ENCODE results near the gene NMRK2. TPM values are rescaled to one million over a fixed set of nuclear protein-coding genes. Genes with fewer than 3 reads are reported as not detected.

The NMRK2 gene
- total RNA-seq, 1 experiment from 2014 or later = 60.0 TPM

GRCh38 chr19:3979674-3980352, 46.9 kb downstream of the NMRK2 start:
- Histone ChIP-seq H2BK12ac (ENCODE audit: insufficient read length, low read depth, low read length) (no peak overlapping the region), H2BK15ac (ENCODE audit: low read depth, low read length) (no peak overlapping the region), H3K23me2 (ENCODE audit: insufficient read length, low read depth, low read length, poor library complexity, severe bottlenecking) (peaks cover 8% of the 10 kb centered on the region), H3K4ac (ENCODE audit: low read depth, low read length) (no peak overlapping the region), H3K4me1 (ENCODE audit: insufficient read depth, low read length) (no peaks in the 10 kb centered on the region), H4K8ac (replicated peaks; ENCODE audit: insufficient read length, low read depth, low read length) (no peak overlapping the region), H3K27me3 (ENCODE audit: insufficient read depth, low read length) (no peaks in the 10 kb centered on the region), H3K79me2 (ENCODE audit: insufficient read depth, low read length) (peaks cover 24% of the 10 kb centered on the region), H2BK5ac (ENCODE audit: insufficient read length, low read length) (no peak overlapping the region), H2BK120ac (ENCODE audit: low read depth, low read length, poor library complexity, severe bottlenecking) (no peak overlapping the region), H4K91ac (ENCODE audit: insufficient read length, low read depth, low read length) (no peak overlapping the region), H3K9me3 (ENCODE audit: control insufficient read depth, low read depth, low read length) (no peaks in the 10 kb centered on the region), H3K79me1 (ENCODE audit: insufficient read depth, low read depth, low read length, poor library complexity, severe bottlenecking) (peaks cover 12% of the 10 kb centered on the region), H3K18ac (ENCODE audit: insufficient read length, low read depth, low read length) (no peak overlapping the region), H3T11ph (ENCODE audit: low read length) (no peak overlapping the region), H3K14ac (ENCODE audit: insufficient read depth, low read length) (no peak overlapping the region), H4K5ac (ENCODE audit: insufficient read length, low read depth, low read length) (no peak overlapping the region), H2AK5ac (ENCODE audit: insufficient read length, low read length) (no peak overlapping the region), H3K56ac (ENCODE audit: insufficient read length, low read depth, low read length) (no peak overlapping the region), H3K4me2 (ENCODE audit: insufficient read depth, insufficient read length, low read length) (no peak overlapping the region), H4K20me1 (ENCODE audit: control insufficient read depth, insufficient read depth, insufficient read length) (peaks cover 4% of the 10 kb centered on the region), H2BK20ac (ENCODE audit: low read depth, low read length, poor library complexity, severe bottlenecking) (no peak overlapping the region), H2AFZ (ENCODE audit: low read length) (no peak overlapping the region), H3K23ac (ENCODE audit: insufficient read length, low read depth, low read length) (no peak overlapping the region), H3K27ac (ENCODE audit: insufficient read length, low read depth, low read length) (no peak overlapping the region), H3K9ac (ENCODE audit: extremely low read depth, insufficient read length, low read length) (no peak overlapping the region)
- Mint-ChIP-seq H3K9me3 (no peaks in the 10 kb centered on the region; a peak in 1 of 5 replicates), H3K4me1 (peaks cover 22 to 26% of the 10 kb centered on the region in 2 experiments), H3K36me3 (ENCODE audit: insufficient read depth in 1 of 3, low read depth in 3 of 3) (peaks cover 82 to 97% (median 91%) of the 10 kb centered on the region in 3 experiments), H3K4me3 (0 out of 5 replicates have a peak overlapping the region, but pooled peaks of 1 of the 2 experiments have one; percentile 35), H3K27me3 (ENCODE audit: low read depth) (peaks cover 6% of the 10 kb centered on the region), H3K27ac (peak overlapping the region; percentile 53 to 84 (median 80); a peak in 4 of 7 replicates)
- TF ChIP-seq CTCF (conservative IDR thresholded peaks at IDR 0.05) = no peak
- DNase-seq = peak; percentile 29
- no CpG with 5 or more reads among the region's 25 CpGs for WGBS (ENCODE audit: extremely low coverage, insufficient read length, low lambda C conversion rate)
